ENCODE data around the gene GTF2F2.

- TF ChIP-seq EGR1 (IDR thresholded peaks at IDR 0.05; ENCODE audit: low read depth) (no peak), CTCF (IDR thresholded peaks at IDR 0.05 in 2 of 3, conservative IDR thresholded peaks at IDR 0.05 in 1 of 3; ENCODE audit: borderline replicate concordance in 1 of 3, insufficient read depth in 1 of 3, low read depth in 2 of 3, low read length in 2 of 3) (no peak), MAX (IDR thresholded peaks at IDR 0.05) (no peak), EZH2 (IDR thresholded peaks at IDR 0.05) (no peak), YY1 (IDR thresholded peaks at IDR 0.05; ENCODE audit: extremely low read depth, insufficient replicate concordance, low read depth, low read length) (no peak), JUND (IDR thresholded peaks at IDR 0.05) (no peak), ZBTB33 (IDR thresholded peaks at IDR 0.05; ENCODE audit: extremely low read depth, insufficient replicate concordance, low read length) (no peak), CEBPB (IDR thresholded peaks at IDR 0.05; ENCODE audit: low read depth) (no peak), POLR2A (IDR thresholded peaks at IDR 0.05; ENCODE audit: borderline replicate concordance, extremely low read depth, insufficient read depth, insufficient read length) (no peak)
These were observed 6.8 kb upstream of the GTF2F2 start for GRCh38 chr13:45113233-45114224.

All from HCT116 (cell line).